Heart right ventricle (tissue), 16 donors: Measurements from ENCODE around the gene NHSL1. TPM values are rescaled to one million over a fixed set of nuclear protein-coding genes. Genes with fewer than 3 reads are reported as not detected.

ENCODE experiments used
- ATAC-seq, 8 donors: fragments of 200-7000 bp; cut with Tn5 transposase; one replicate each; pipeline ENCODE4 v1.9.1; 2020; ENCODE audit warnings: mild to moderate bottlenecking in 8 of 8, moderate library complexity in 8 of 8, moderate number of reproducible peaks in 1 of 8
- DNase-seq, 2 donors: peaks; one replicate each; pipeline ENCODE4 v3.0.0-alpha.2; 2020
- H3K27ac ChIP-seq, 10 donors: fragments of 200-600 bp; sonication (generic) in 2 of 10; one replicate each; pipeline versions ENCODE4 v1.5.0 to v1.8.0; 2020 to 2022; ENCODE audit warnings: mild to moderate bottlenecking in 3 of 10
- H3K27me3 ChIP-seq, 7 donors: fragments of 200-600 bp; one replicate each; pipeline ENCODE4 v1.8.0; 2021 to 2022; ENCODE audit warnings: mild to moderate bottlenecking in 2 of 7
- H3K36me3 ChIP-seq, 9 donors: fragments of 200-600 bp; sonication (generic) in 1 of 9; one replicate each; pipeline versions ENCODE4 v1.5.0 to v1.8.0; 2020 to 2022; ENCODE audit warnings: mild to moderate bottlenecking in 2 of 9
- H3K4me1 ChIP-seq, 9 donors: fragments of 200-600 bp; sonication (generic) in 1 of 9; one replicate each; pipeline versions ENCODE4 v1.5.0 to v1.8.0; 2020 to 2022; ENCODE audit warnings: mild to moderate bottlenecking in 4 of 9
- H3K4me3 ChIP-seq, 10 donors: fragments of 200-600 bp; sonication (generic) in 2 of 10; one replicate each; pipeline versions ENCODE4 v1.5.0 to v1.8.0; 2020 to 2022; ENCODE audit warnings: mild to moderate bottlenecking in 7 of 10, moderate library complexity in 2 of 10
- H3K9me3 ChIP-seq, 11 donors: fragments of 200-600 bp in 10 of 11; sonication (generic) in 2 of 11; one replicate each; pipeline versions ENCODE4 v1.5.0 to v1.8.0; 2013 to 2022; ENCODE audit warnings: mild to moderate bottlenecking in 2 of 11, control low read depth in 1 of 11, moderate library complexity in 1 of 11
- CTCF ChIP-seq, 9 donors: fragments of 200-600 bp; sonication (generic) in 2 of 9; IDR thresholded peaks; one replicate each; pipeline versions ENCODE4 v1.5.0 to v1.8.0; 2021 to 2022; ENCODE audit warnings: antibody characterized with exemption in 9 of 9, mild to moderate bottlenecking in 5 of 9, moderate library complexity in 1 of 9
- WGBS, 2 donors: extraction: QIAGEN DNeasy Blood & Tissue Kit; methylation state at CpG; one replicate each; pipeline ENCODE4 v1.1.7; 2013; ENCODE audit warnings: inconsistent platforms in 1 of 2; 5-methylcytosine and 5-hydroxymethylcytosine counted together
- intact Hi-C, 10 donors: fragments of 100-400 bp; cut with DNase I; formaldehyde crosslinking; loops; one replicate each; pipeline versions ENCODE4 v1.11.1 to v1.14.2; 2022
- polyA plus RNA-seq, 2 donors: library from polyadenylated mRNA; stranded (reverse); fragments of 200-250 nt; gene quantifications; one replicate each; pipeline ENCODE4 v1.2.3, GENCODE V29; 2013
- total RNA-seq, 10 donors: library from RNA; stranded (reverse); fragmentation: NEBNext Ultra II Directional in 3 of 10; extraction: Animal tissue kit (Norgen Biotek cat#: 25700) in 3 of 10; gene quantifications; one replicate each; pipeline versions ENCODE4 v1.2.1 to v1.2.4, GENCODE V29; 2021 to 2023
- donor health status: Arrhythmogenic right ventricular cardiomyopathy.
- donor health status: ischemic (EF 13 %, LVEDD 7.1; RV severe dilation, severe dysfunction).
- donor health status: healthy with polysubstance abuse.
- donor health status: DM: no; HTN: yes; CAD: no.
- donor health status: DM: no; HTN: no; CAD: no.
- donor health status: ischemic (EF 25% LVEDD 6.9; RV normal size, moderate dysfunction).
- donor health status: ischemic (EF 25% LVEDD 5.7; RV mildly dilated, moderate dysfunction).
- donor health status: healthy.
- donor health status: DM: yes; HTN: yes; CAD: no.
- donor health status: Ischemic cardiomyopathy.
- donor health status: ischemic (EF 35%, LVEDD 5.7; RV mildly dilated, moderate dysfunction).
- donor health status: nonischemic (EF 11% LVEDD 7.7; RV severe dilation, severe dysfunction).
- donor health status: DM: yes; HTN: yes; CAD: no.
- donor health status: PGD.
- donor health status: ischemic (EF 29% LVEDD 5.4; RV normal size, mild dysfunction).
- donor health status: nonischemic (EF 23%, LVEDD 6.1; RV moderate dilation, normal function).

NHSL1 gene
- total and polyA plus RNA-seq, 12 donors: 5.0 to 97.4 (median 74.7) TPM

DNA sequence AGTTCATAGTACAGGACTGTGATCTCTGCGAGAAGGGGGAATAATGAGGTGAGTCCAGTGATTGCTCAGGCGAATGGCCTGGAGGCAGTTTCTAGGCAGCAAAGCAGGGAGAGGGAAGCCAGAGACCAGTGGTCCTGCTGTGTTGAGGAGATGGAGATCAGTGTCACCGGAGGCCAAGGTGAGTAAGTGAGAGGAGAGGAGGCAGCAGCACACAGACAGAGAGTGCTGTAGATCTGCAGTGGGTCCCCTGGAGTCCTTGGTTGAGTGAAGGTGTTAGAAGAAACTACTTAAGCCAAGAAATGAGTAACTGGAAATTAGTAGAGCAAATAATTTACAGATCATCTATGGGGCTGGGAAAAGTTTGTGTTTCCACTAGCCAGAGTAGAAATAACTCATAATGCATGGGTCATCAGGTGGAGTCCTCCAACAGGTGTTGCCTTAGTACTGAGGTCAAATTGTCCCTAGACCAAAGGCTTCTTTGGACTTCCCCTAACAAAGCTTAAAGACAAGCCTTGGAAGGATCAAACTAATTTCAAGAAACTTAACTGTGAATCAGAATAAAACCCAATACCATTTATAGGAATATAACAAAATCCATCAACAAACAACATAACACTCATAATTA is 81.7 kb downstream of the NHSL1 start:
- no peak for ATAC-seq
- H3K36me3 ChIP-seq: peaks cover 0 to 63% (median 20%) of the 10 kb centered on the region in 9 donors
- intact Hi-C loops: no loop called here
- no peaks in the 10 kb centered on the region for H3K27me3 ChIP-seq
- DNase-seq: no peak
- peaks cover 0 to 7% (median 0%) of the 10 kb centered on the region in 11 donors for H3K9me3 ChIP-seq
- 84 to 91% methylated on average over 3 of the region's 3 CpGs for WGBS, 2 donors
- H3K4me3 ChIP-seq: no peak overlapping the region
- H3K27ac ChIP-seq: no peak overlapping the region
- no peak for TF ChIP-seq CTCF (IDR thresholded peaks at IDR 0.05)
- H3K4me1 ChIP-seq: peaks cover 0 to 21% (median 3%) of the 10 kb centered on the region in 9 donors

GRCh38 chr6:138416206-138416605 is 83.1 kb downstream of the NHSL1 start:
- DNase-seq (no peak), ATAC-seq (peak in 2 of 8 donors; percentile 21 to 44)
- peaks cover 0 to 69% (median 31%) of the 10 kb centered on the region in 9 donors for H3K36me3 ChIP-seq
- H3K27ac ChIP-seq: no peak overlapping the region
- H3K9me3 ChIP-seq: peaks cover 0 to 7% (median 0%) of the 10 kb centered on the region in 11 donors
- no peak for TF ChIP-seq CTCF (IDR thresholded peaks at IDR 0.05)
- no peak overlapping the region for H3K4me3 ChIP-seq
- 64 to 79% methylated on average over 4 of the region's 4 CpGs for WGBS, 2 donors
- intact Hi-C loops: no loop called here
- peaks cover 0 to 18% (median 3%) of the 10 kb centered on the region in 9 donors for H3K4me1 ChIP-seq
- no peaks in the 10 kb centered on the region for H3K27me3 ChIP-seq

GRCh38 chr6:138415125-138415524 is 84.2 kb downstream of the NHSL1 start:
- ATAC-seq: peak in 2 of 8 donors; percentile 24 to 51
- intact Hi-C loops: no loop called here
- H3K36me3 ChIP-seq: peaks cover 0 to 76% (median 32%) of the 10 kb centered on the region in 9 donors

More at GRCh38 chr6:138415125-138415524, 84.2 kb downstream of the NHSL1 start:
- Histone ChIP-seq H3K4me3 (no peak overlapping the region), H3K9me3 (peaks cover 0 to 7% (median 0%) of the 10 kb centered on the region in 11 donors), H3K4me1 (peaks cover 0 to 18% (median 3%) of the 10 kb centered on the region in 9 donors), H3K27ac (no peak overlapping the region), H3K27me3 (no peaks in the 10 kb centered on the region)
- 86 to 92% methylated on average over 5 of the region's 5 CpGs for WGBS, 2 donors
- DNase-seq: no peak
- no peak for TF ChIP-seq CTCF (IDR thresholded peaks at IDR 0.05)
